Measurements from ENCODE around the gene FRRS1. TPM values are rescaled to one million over a fixed set of nuclear protein-coding genes. Genes with fewer than 3 reads are reported as not detected.

The FRRS1 gene
- total and polyA plus RNA-seq, 2 of the 4 experiments (the other 2 are of a cell fraction): 3.8 to 23.5 TPM

- Histone ChIP-seq H3K27ac (ENCODE audit: insufficient read depth, low read length) (no peak overlapping the region), H4K5ac (ENCODE audit: low read depth, low read length) (no peak overlapping the region), H4K20me1 (ENCODE audit: insufficient read depth, low read length) (no peaks in the 10 kb centered on the region), H2AFZ (replicated peaks; ENCODE audit: low read length, poor library complexity) (no peak overlapping the region), H3K4me3 (ENCODE audit: insufficient read depth, low read depth, low read length) (no peak overlapping the region), H3K18ac (ENCODE audit: low read depth, low read length) (no peak overlapping the region), H2BK120ac (ENCODE audit: low read depth, low read length) (no peak overlapping the region), H2BK15ac (ENCODE audit: low read depth, low read length) (no peak overlapping the region), H2AK9ac (replicated peaks; ENCODE audit: low read depth, low read length, poor library complexity) (no peak overlapping the region), H2AK5ac (ENCODE audit: low read depth, low read length) (no peak overlapping the region), H2BK5ac (ENCODE audit: low read depth, low read length, poor library complexity, severe bottlenecking) (no peak overlapping the region), H3K4me2 (ENCODE audit: low read depth, low read length) (no peak overlapping the region), H3K14ac (replicated peaks; ENCODE audit: low read depth, low read length) (no peak overlapping the region), H2BK20ac (ENCODE audit: low read depth, low read length) (no peak overlapping the region), H3K23ac (ENCODE audit: low read depth, low read length) (no peak overlapping the region), H3K4ac (ENCODE audit: low read depth, low read length) (no peak overlapping the region), H4K91ac (ENCODE audit: insufficient read depth, low read depth, low read length) (no peak overlapping the region), H3K79me1 (ENCODE audit: low read depth in 1 of 2, low read length in 2 of 2) (no peaks in the 10 kb centered on the region), H4K8ac (ENCODE audit: low read depth in 2 of 2, low read length in 2 of 2) (no peak overlapping the region), H3K36me3 (ENCODE audit: control insufficient read depth, insufficient read depth, low read length) (no peaks in the 10 kb centered on the region), H3K27me3 (ENCODE audit: control insufficient read depth, insufficient read depth, low read length) (no peaks in the 10 kb centered on the region; the same call in 1 of the 2 replicates), H3K4me1 (ENCODE audit: control insufficient read depth, insufficient read depth, low read length) (peaks cover 2% of the 10 kb centered on the region; the same call in 1 of the 2 replicates), H3K9me1 (ENCODE audit: insufficient read depth, low read length) (no peaks in the 10 kb centered on the region), H3K56ac (ENCODE audit: extremely low read depth, insufficient read depth, low read length) (no peak overlapping the region), H3K9me3 (ENCODE audit: control insufficient read depth, insufficient read depth, low read length) (no peaks in the 10 kb centered on the region), H3K9ac (ENCODE audit: low read depth, low read length) (no peak overlapping the region)
- intact Hi-C loops (cut with micrococcal nuclease): no loop called here
- POLR2A ChIA-PET (ENCODE audit: unreplicated experiment): interaction anchor here (0.5 kb wide), 1 partner anchor 515 kb away, joined by 3 read pairs; no protein-coding TSS in a partner anchor
- DNase-seq (no peak), ATAC-seq (ENCODE audit: low read depth) (no peak)
- CTCF ChIA-PET: no interaction called here
- WGBS, 2 experiments (ENCODE audit: extremely low coverage in 2 of 2, insufficient read length in 1 of 2): no CpG with 5 or more reads among the region's 3 CpGs
- TF ChIP-seq ELK1 (IDR thresholded peaks at IDR 0.05; ENCODE audit: borderline replicate concordance, low read depth, low read length) (no peak), MAFK (IDR thresholded peaks at IDR 0.05; ENCODE audit: low read depth, low read length) (no peak), RFX5 (IDR thresholded peaks at IDR 0.05; ENCODE audit: low read depth, low read length) (no peak), MAZ (IDR thresholded peaks at IDR 0.05; ENCODE audit: borderline replicate concordance, low read depth, low read length) (no peak), BHLHE40 (IDR thresholded peaks at IDR 0.05; ENCODE audit: low read depth, low read length) (no peak), CTCF (conservative IDR thresholded peaks at IDR 0.05; ENCODE audit: low read depth, low read length) (no peak), FOS (IDR thresholded peaks at IDR 0.05; ENCODE audit: low read depth, low read length) (no peak), RAD21 (IDR thresholded peaks at IDR 0.05; ENCODE audit: low read length) (no peak), SMC3 (IDR thresholded peaks at IDR 0.05; ENCODE audit: low read depth, low read length) (no peak), NFE2L2 (IDR thresholded peaks at IDR 0.05; ENCODE audit: low read depth, low read length) (no peak), POLR2A (IDR thresholded peaks at IDR 0.05; ENCODE audit: low read depth, low read length) (no peak), CEBPB (IDR thresholded peaks at IDR 0.05; ENCODE audit: low read depth, low read length) (no peak), RCOR1 (IDR thresholded peaks at IDR 0.05; ENCODE audit: insufficient replicate concordance, low read length) (no peak), MXI1 (IDR thresholded peaks at IDR 0.05; ENCODE audit: borderline replicate concordance, low read depth, low read length) (no peak)
- dilution Hi-C loops (cut with HindIII; ENCODE audit: low sequenced_read_pairs, unreplicated experiment): no loop called here
- in situ Hi-C loops (cut with MboI; ENCODE audit: low sequenced_read_pairs): no loop called here
- BruUV-seq (replicated peaks): no TSS peak
These were observed 6.4 kb upstream of the FRRS1 start for GRCh38 chr1:99772809-99773208.

Measured in IMR-90 (cell line).